ENCODE data around the gene GLIS1.

Gene GLIS1

GRCh38 chr1:53527368-53527767 lies 211.6 kb downstream of the GLIS1 start:
- H3K36me3 ChIP-seq (ENCODE audit: insufficient read depth, low read length) = no peaks in the 10 kb centered on the region
- no peak overlapping the region for H3K4me3 ChIP-seq
- no peak for TF ChIP-seq POLR2AphosphoS5 (IDR thresholded peaks at IDR 0.05; ENCODE audit: borderline replicate concordance, low read depth, low read length)
- no peak for TF ChIP-seq EZH2 (IDR thresholded peaks at IDR 0.05)
- TF ChIP-seq FOXP2 (optimal IDR thresholded peaks at IDR 0.05; ENCODE audit: control extremely low read depth, extremely low read length, insufficient read depth) = no peak
- no peak overlapping the region for H3K27ac ChIP-seq
- no peak for DNase-seq (ENCODE audit: low read depth, low spot score)
- H3K9ac ChIP-seq (ENCODE audit: insufficient read length) = no peak overlapping the region
- H3K9me3 ChIP-seq (ENCODE audit: low read depth, low read length) = no peaks in the 10 kb centered on the region

- Histone ChIP-seq H3K36me3 (ENCODE audit: insufficient read depth, low read length) (no peaks in the 10 kb centered on the region), H3K27ac (no peak overlapping the region), H3K9me3 (ENCODE audit: low read depth, low read length) (no peaks in the 10 kb centered on the region), H3K9ac (ENCODE audit: insufficient read length) (no peak overlapping the region), H3K4me3 (no peak overlapping the region)
- no peak for TF ChIP-seq POLR2AphosphoS5 (IDR thresholded peaks at IDR 0.05; ENCODE audit: borderline replicate concordance, low read depth, low read length)
- no peak for TF ChIP-seq EZH2 (IDR thresholded peaks at IDR 0.05)
- no peak for TF ChIP-seq FOXP2 (optimal IDR thresholded peaks at IDR 0.05; ENCODE audit: control extremely low read depth, extremely low read length, insufficient read depth)
- no peak for DNase-seq (ENCODE audit: low read depth, low spot score)
Measured at GRCh38 chr1:53526451-53527101, 212.4 kb downstream of the GLIS1 start.

GRCh38 chr1:53525595-53525994 lies 213.4 kb downstream of the GLIS1 start:
- H3K9ac ChIP-seq (ENCODE audit: insufficient read length) = no peak overlapping the region
- no peak overlapping the region for H3K27ac ChIP-seq
- H3K36me3 ChIP-seq (ENCODE audit: insufficient read depth, low read length) = no peaks in the 10 kb centered on the region
- TF ChIP-seq POLR2AphosphoS5 (IDR thresholded peaks at IDR 0.05; ENCODE audit: borderline replicate concordance, low read depth, low read length) (no peak), FOXP2 (optimal IDR thresholded peaks at IDR 0.05; ENCODE audit: control extremely low read depth, extremely low read length, insufficient read depth) (no peak), EZH2 (IDR thresholded peaks at IDR 0.05) (no peak)
- no peak overlapping the region for H3K4me3 ChIP-seq
- DNase-seq (ENCODE audit: low read depth, low spot score) = no peak
- H3K9me3 ChIP-seq (ENCODE audit: low read depth, low read length) = no peaks in the 10 kb centered on the region

- Histone ChIP-seq H3K36me3 (ENCODE audit: insufficient read depth, low read length) (no peaks in the 10 kb centered on the region), H3K27ac (no peak overlapping the region), H3K9me3 (ENCODE audit: low read depth, low read length) (no peaks in the 10 kb centered on the region), H3K4me3 (no peak overlapping the region), H3K9ac (ENCODE audit: insufficient read length) (no peak overlapping the region)
- DNase-seq (ENCODE audit: low read depth, low spot score) = no peak
- TF ChIP-seq EZH2 (IDR thresholded peaks at IDR 0.05) (no peak), FOXP2 (optimal IDR thresholded peaks at IDR 0.05; ENCODE audit: control extremely low read depth, extremely low read length, insufficient read depth) (no peak), POLR2AphosphoS5 (IDR thresholded peaks at IDR 0.05; ENCODE audit: borderline replicate concordance, low read depth, low read length) (no peak)
Measured at GRCh38 chr1:53524428-53525375, 214.3 kb downstream of the GLIS1 start.

- Histone ChIP-seq H3K9ac (ENCODE audit: insufficient read length) (no peak overlapping the region), H3K36me3 (ENCODE audit: insufficient read depth, low read length) (no peaks in the 10 kb centered on the region), H3K27ac (no peak overlapping the region), H3K4me3 (no peak overlapping the region), H3K9me3 (ENCODE audit: low read depth, low read length) (no peaks in the 10 kb centered on the region)
- TF ChIP-seq POLR2AphosphoS5 (IDR thresholded peaks at IDR 0.05; ENCODE audit: borderline replicate concordance, low read depth, low read length) = no peak
- no peak for TF ChIP-seq EZH2 (IDR thresholded peaks at IDR 0.05)
- DNase-seq (ENCODE audit: low read depth, low spot score) = no peak
Measured at GRCh38 chr1:53521924-53522552, 216.9 kb downstream of the GLIS1 start.

GRCh38 chr1:53520481-53520880 lies 218.5 kb downstream of the GLIS1 start:
- TF ChIP-seq EZH2 (IDR thresholded peaks at IDR 0.05) (no peak), POLR2AphosphoS5 (IDR thresholded peaks at IDR 0.05; ENCODE audit: borderline replicate concordance, low read depth, low read length) (no peak), FOXP2 (optimal IDR thresholded peaks at IDR 0.05; ENCODE audit: control extremely low read depth, extremely low read length, insufficient read depth) (no peak)
- H3K4me3 ChIP-seq = no peak overlapping the region
- H3K36me3 ChIP-seq (ENCODE audit: insufficient read depth, low read length) = no peaks in the 10 kb centered on the region
- no peaks in the 10 kb centered on the region for H3K9me3 ChIP-seq (ENCODE audit: low read depth, low read length)
- no peak overlapping the region for H3K9ac ChIP-seq (ENCODE audit: insufficient read length)
- DNase-seq (ENCODE audit: low read depth, low spot score) = no peak
- H3K27ac ChIP-seq = no peak overlapping the region

GRCh38 chr1:53519421-53519820 lies 219.5 kb downstream of the GLIS1 start:
- H3K36me3 ChIP-seq (ENCODE audit: insufficient read depth, low read length) = no peaks in the 10 kb centered on the region
- no peak for TF ChIP-seq POLR2AphosphoS5 (IDR thresholded peaks at IDR 0.05; ENCODE audit: borderline replicate concordance, low read depth, low read length)
- no peak for TF ChIP-seq FOXP2 (optimal IDR thresholded peaks at IDR 0.05; ENCODE audit: control extremely low read depth, extremely low read length, insufficient read depth)
- TF ChIP-seq EZH2 (IDR thresholded peaks at IDR 0.05) = no peak
- no peak overlapping the region for H3K9ac ChIP-seq (ENCODE audit: insufficient read length)
- H3K4me3 ChIP-seq = no peak overlapping the region
- no peaks in the 10 kb centered on the region for H3K9me3 ChIP-seq (ENCODE audit: low read depth, low read length)
- DNase-seq (ENCODE audit: low read depth, low spot score) = no peak
- no peak overlapping the region for H3K27ac ChIP-seq

GRCh38 chr1:53518775-53519174 lies 220.2 kb downstream of the GLIS1 start:
- H3K9ac ChIP-seq (ENCODE audit: insufficient read length) = no peak overlapping the region

More at GRCh38 chr1:53518775-53519174, 220.2 kb downstream of the GLIS1 start:
- DNase-seq (ENCODE audit: low read depth, low spot score) = no peak
- no peak overlapping the region for H3K4me3 ChIP-seq
- H3K27ac ChIP-seq = no peak overlapping the region
- no peaks in the 10 kb centered on the region for H3K9me3 ChIP-seq (ENCODE audit: low read depth, low read length)
- no peaks in the 10 kb centered on the region for H3K36me3 ChIP-seq (ENCODE audit: insufficient read depth, low read length)
- TF ChIP-seq POLR2AphosphoS5 (IDR thresholded peaks at IDR 0.05; ENCODE audit: borderline replicate concordance, low read depth, low read length) (no peak), FOXP2 (optimal IDR thresholded peaks at IDR 0.05; ENCODE audit: control extremely low read depth, extremely low read length, insufficient read depth) (no peak), EZH2 (IDR thresholded peaks at IDR 0.05) (no peak)

Measured in SK-N-MC (cell line).